Psoas muscle (tissue), 8 donors: Measurements from ENCODE around the gene STAG2. TPM values are rescaled to one million over a fixed set of nuclear protein-coding genes. Genes with fewer than 3 reads are reported as not detected.
"Not testable (repeated sequence)": the region's sequence is repeated elsewhere in the genome, so short reads cannot be mapped to it uniquely, and the experiment has no call there.

ENCODE experiments used
- ATAC-seq, 4 donors: fragments of 200-7000 bp; cut with Tn5 transposase; one replicate each; pipeline ENCODE4 v1.9.1; 2020; ENCODE audit warnings: moderate library complexity in 3 of 4, mild to moderate bottlenecking in 2 of 4
- DNase-seq, 2 donors: peaks; one replicate each; pipeline ENCODE4 v3.0.0-alpha.2; 2020
- H3K27ac ChIP-seq: fragments of 200-600 bp; one replicate; pipeline ENCODE4 v1.8.0; 2022
- H3K27me3 ChIP-seq, 3 donors: fragments of 200-600 bp in 1 of 3; one replicate each; pipeline versions ENCODE4 v1.6.1 to v1.8.0; 2013 to 2022; ENCODE audit warnings: low read length in 2 of 3, mild to moderate bottlenecking in 2 of 3, moderate library complexity in 1 of 3; ENCODE audit not compliant: insufficient read depth in 3 of 3
- H3K36me3 ChIP-seq, 2 donors: fragments of 200-600 bp in 1 of 2; one replicate each; pipeline versions ENCODE4 v1.6.1 to v1.8.0; 2013 to 2022; ENCODE audit warnings: low read depth in 1 of 2, mild to moderate bottlenecking in 1 of 2, moderate library complexity in 1 of 2; ENCODE audit not compliant: insufficient read depth in 1 of 2
- H3K4me1 ChIP-seq: fragments of 200-600 bp; one replicate; pipeline ENCODE4 v1.8.0; 2022
- H3K4me3 ChIP-seq: fragments of 200-600 bp; one replicate; pipeline ENCODE4 v1.8.0; 2022; ENCODE audit warnings: mild to moderate bottlenecking
- H3K9me3 ChIP-seq: fragments of 200-600 bp; one replicate; pipeline ENCODE4 v1.8.0; 2022
- CTCF ChIP-seq: fragments of 200-600 bp; IDR thresholded peaks from one replicate; pipeline ENCODE4 v1.8.0; 2022; ENCODE audit warnings: antibody characterized with exemption
- WGBS, 3 donors: extraction: QIAGEN DNeasy Blood & Tissue Kit; methylation state at CpG; one replicate each; pipeline versions ENCODE4 v1.1.6 to v1.1.7; 2013; 5-methylcytosine and 5-hydroxymethylcytosine counted together
- intact Hi-C, 2 donors: fragments of 100-400 bp; cut with DNase I; formaldehyde crosslinking; loops; one replicate each; pipeline versions ENCODE4 v1.11.0 to v1.14.2; 2022
- polyA plus RNA-seq, 3 donors: library from polyadenylated mRNA; stranded (reverse); fragments of 200-250 nt; gene quantifications; one replicate each; pipeline ENCODE4 v1.2.3, GENCODE V29; 2013
- total RNA-seq, 4 donors: library from RNA; stranded (reverse); fragmentation: NEBNext Ultra II Directional in 2 of 4; extraction: Animal tissue kit (Norgen Biotek cat#: 25700) in 2 of 4; gene quantifications; one replicate each; pipeline versions ENCODE4 v1.2.1 to v1.2.4, GENCODE V29; 2021 to 2023
- donor health status: healthy with polysubstance abuse.
- donor health status: DM: no; HTN: no; CAD: no; lungs with moderate emphysema.
- donor health status: Bipolar disorder and iron deficiency.
- donor health status: healthy.
- donor health status: DM: yes; HTN: yes; CAD: no.
- donor health status: DM: no; HTN: no; CAD: no.
- donor health status: DM: no; HTN: no; CAD: no.
- donor health status: DM: yes; HTN: yes; CAD: no.

The STAG2 gene
- total and polyA plus RNA-seq, 7 donors = 9.5 to 46.7 (median 36.3) TPM

GRCh38 chrX:123923211-123923610, 38.3 kb upstream of the STAG2 start:
- no peaks in the 10 kb centered on the region for H3K4me1 ChIP-seq
- intact Hi-C loops = no loop called here
- TF ChIP-seq CTCF = no peak
- no peaks in the 10 kb centered on the region for H3K36me3 ChIP-seq
- no peaks in the 10 kb centered on the region for H3K9me3 ChIP-seq
- WGBS, 3 donors = 79 to 97% (median 94%) methylated on average over 2 of the region's 2 CpGs
- H3K4me3 ChIP-seq = no peak overlapping the region
- no peak for ATAC-seq
- no peak for DNase-seq
- H3K27ac ChIP-seq = no peak overlapping the region
- no peaks in the 10 kb centered on the region for H3K27me3 ChIP-seq

DNA sequence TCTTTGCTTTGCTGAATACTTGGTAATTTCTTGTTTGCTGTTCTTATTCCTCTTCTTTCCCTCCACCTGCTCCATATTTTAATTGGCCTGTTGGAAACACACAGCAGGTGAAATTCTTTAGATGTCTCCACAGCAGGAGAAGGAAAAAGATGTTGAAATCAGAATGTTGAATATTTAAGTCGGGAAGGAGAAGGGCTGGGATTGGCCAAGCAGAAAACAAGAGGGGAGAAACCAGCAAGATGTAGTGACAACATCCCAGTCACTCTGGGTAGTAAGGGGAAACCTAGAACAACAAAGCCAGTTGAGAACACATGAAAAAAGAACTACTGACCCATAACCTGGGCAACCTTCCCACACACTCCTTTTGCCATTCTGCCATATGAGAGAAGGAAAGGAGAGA, 37.3 kb upstream of the STAG2 start:
- DNase-seq (no peak), ATAC-seq (no peak)
- Histone ChIP-seq H3K4me1 (no peaks in the 10 kb centered on the region), H3K9me3 (no peaks in the 10 kb centered on the region), H3K36me3 (no peaks in the 10 kb centered on the region), H3K4me3 (no peak overlapping the region), H3K27ac (no peak overlapping the region), H3K27me3 (no peaks in the 10 kb centered on the region)
- intact Hi-C loops = no loop called here
- WGBS, 3 donors = 39 to 80% (median 71%) methylated on average over 1 of the region's 1 CpG
- TF ChIP-seq CTCF = no peak

- Histone ChIP-seq H3K4me1 (no peaks in the 10 kb centered on the region), H3K36me3 (no peaks in the 10 kb centered on the region), H3K4me3 (no peak overlapping the region), H3K27me3 (no peaks in the 10 kb centered on the region), H3K9me3 (no peaks in the 10 kb centered on the region), H3K27ac (no peak overlapping the region)
- DNase-seq = no peak
- WGBS, 3 donors = 46 to 51% (median 48%) methylated on average over 2 of the region's 2 CpGs
- no peak for TF ChIP-seq CTCF
- intact Hi-C loops = no loop called here
- peak in 3 of 4 donors; percentile 50 to 62 (median 58) for ATAC-seq
These were observed 33.7 kb upstream of the STAG2 start for GRCh38 chrX:123927845-123928244.

DNA sequence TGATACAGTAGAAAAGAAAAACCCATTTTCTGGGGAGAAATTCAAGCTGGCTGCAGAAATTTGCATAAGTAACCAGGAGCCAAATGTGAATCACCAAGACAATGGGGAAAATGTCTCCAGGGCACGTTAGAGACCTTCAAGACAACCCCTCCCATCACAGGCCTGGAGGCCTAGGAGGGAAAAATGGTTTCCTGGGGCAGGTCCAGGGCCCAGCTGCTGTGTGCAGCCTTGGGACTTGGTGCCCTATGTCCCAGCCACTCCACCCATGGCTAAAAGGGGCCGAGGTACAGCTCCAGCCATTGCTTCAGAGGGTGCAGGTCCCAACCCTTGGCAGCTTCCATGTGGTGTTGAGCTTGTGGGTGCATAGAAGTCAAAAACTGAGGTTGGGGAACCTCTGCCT, 29.5 kb upstream of the STAG2 start:
- DNase-seq, H3K36me3 ChIP-seq, H3K4me3 ChIP-seq, H3K4me1 ChIP-seq, ATAC-seq, intact Hi-C loops, H3K9me3 ChIP-seq, H3K27me3 ChIP-seq, H3K27ac ChIP-seq: not testable (repeated sequence)
- WGBS, 3 donors = 67 to 74% (median 67%) methylated on average over 2 of the region's 2 CpGs

DNA sequence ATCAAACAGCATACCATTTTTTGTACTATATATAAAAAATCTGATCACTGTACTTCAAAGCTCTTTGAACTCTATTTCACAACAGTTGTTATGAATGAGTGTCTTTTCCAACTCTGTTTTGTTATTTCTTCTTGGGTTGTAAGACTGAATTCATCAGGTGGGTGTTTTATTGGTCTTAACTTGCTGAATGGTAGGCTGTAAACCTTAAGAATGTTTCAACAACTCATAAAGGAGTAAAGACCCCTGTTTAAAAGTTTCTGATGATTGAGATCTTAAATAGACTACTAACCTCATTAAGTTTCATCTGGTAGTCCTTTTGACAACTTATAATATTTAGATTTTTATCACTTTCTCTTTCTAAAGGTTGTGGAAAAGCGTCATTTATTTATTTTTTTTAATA, 18.4 kb upstream of the STAG2 start:
- Histone ChIP-seq H3K9me3 (no peaks in the 10 kb centered on the region), H3K27me3 (peaks cover 0 to 3% (median 0%) of the 10 kb centered on the region in 3 donors), H3K4me3 (no peak overlapping the region), H3K36me3 (no peaks in the 10 kb centered on the region), H3K27ac (no peak overlapping the region), H3K4me1 (no peaks in the 10 kb centered on the region)
- intact Hi-C loops = no loop called here
- TF ChIP-seq CTCF = no peak
- ATAC-seq (no peak), DNase-seq (no peak)
- 47 to 87% (median 81%) methylated on average over 1 of the region's 1 CpG for WGBS, 3 donors
